ENCODE results near the gene HDAC4.
"Not testable (repeated sequence)": the region's sequence is repeated elsewhere in the genome, so short reads cannot be mapped to it uniquely, and the experiment has no call there.

Gene HDAC4

GRCh38 chr2:239079671-239080294 lies 321.0 kb downstream of the HDAC4 start:
- Histone ChIP-seq H3K9me3 (ENCODE audit: control insufficient read depth, insufficient read depth, low read length) (no peaks in the 10 kb centered on the region), H3K36me3 (ENCODE audit: control insufficient read depth, insufficient read depth, low read length) (peaks cover 18% of the 10 kb centered on the region), H3K9ac (ENCODE audit: low read depth, low read length) (no peak overlapping the region), H3K4me3 (ENCODE audit: low read depth, low read length) (no peak overlapping the region), H3K4me1 (ENCODE audit: control insufficient read depth, insufficient read depth, low read length) (no peaks in the 10 kb centered on the region), H3K27me3 (ENCODE audit: control insufficient read depth, insufficient read depth, low read length) (no peaks in the 10 kb centered on the region)

- Histone ChIP-seq H3K27me3 (ENCODE audit: control insufficient read depth, insufficient read depth, low read length) (no peaks in the 10 kb centered on the region), H3K36me3 (ENCODE audit: control insufficient read depth, insufficient read depth, low read length) (peaks cover 21% of the 10 kb centered on the region), H3K4me1 (ENCODE audit: control insufficient read depth, insufficient read depth, low read length) (no peaks in the 10 kb centered on the region), H3K9me3 (ENCODE audit: control insufficient read depth, insufficient read depth, low read length) (no peaks in the 10 kb centered on the region), H3K9ac (ENCODE audit: low read depth, low read length) (no peak overlapping the region), H3K4me3 (ENCODE audit: low read depth, low read length) (no peak overlapping the region)
Observed at GRCh38 chr2:239078128-239078924, 322.5 kb downstream of the HDAC4 start.

GRCh38 chr2:239077260-239077659 lies 323.6 kb downstream of the HDAC4 start:
- H3K9ac ChIP-seq (ENCODE audit: low read depth, low read length) = no peak overlapping the region
- H3K9me3 ChIP-seq (ENCODE audit: control insufficient read depth, insufficient read depth, low read length) = no peaks in the 10 kb centered on the region
- peaks cover 14% of the 10 kb centered on the region for H3K36me3 ChIP-seq (ENCODE audit: control insufficient read depth, insufficient read depth, low read length)
- H3K4me3 ChIP-seq (ENCODE audit: low read depth, low read length) = no peak overlapping the region
- no peaks in the 10 kb centered on the region for H3K27me3 ChIP-seq (ENCODE audit: control insufficient read depth, insufficient read depth, low read length)
- no peaks in the 10 kb centered on the region for H3K4me1 ChIP-seq (ENCODE audit: control insufficient read depth, insufficient read depth, low read length)

- Histone ChIP-seq H3K9ac (ENCODE audit: low read depth, low read length) (no peak overlapping the region), H3K9me3 (ENCODE audit: control insufficient read depth, insufficient read depth, low read length) (no peaks in the 10 kb centered on the region), H3K4me1 (ENCODE audit: control insufficient read depth, insufficient read depth, low read length) (no peaks in the 10 kb centered on the region), H3K36me3 (ENCODE audit: control insufficient read depth, insufficient read depth, low read length) (peaks cover 17% of the 10 kb centered on the region), H3K27me3 (ENCODE audit: control insufficient read depth, insufficient read depth, low read length) (no peaks in the 10 kb centered on the region), H3K4me3 (ENCODE audit: low read depth, low read length) (no peak overlapping the region)
Observed at GRCh38 chr2:239075918-239076758, 324.7 kb downstream of the HDAC4 start.

- Histone ChIP-seq H3K9me3 (ENCODE audit: control insufficient read depth, insufficient read depth, low read length) (no peaks in the 10 kb centered on the region), H3K9ac (ENCODE audit: low read depth, low read length) (no peak overlapping the region), H3K4me3 (ENCODE audit: low read depth, low read length) (no peak overlapping the region), H3K4me1 (ENCODE audit: control insufficient read depth, insufficient read depth, low read length) (no peaks in the 10 kb centered on the region), H3K36me3 (ENCODE audit: control insufficient read depth, insufficient read depth, low read length) (peaks cover 10% of the 10 kb centered on the region), H3K27me3 (ENCODE audit: control insufficient read depth, insufficient read depth, low read length) (no peaks in the 10 kb centered on the region)
Observed at GRCh38 chr2:239073745-239074530, 326.9 kb downstream of the HDAC4 start.

- Histone ChIP-seq H3K27me3 (ENCODE audit: control insufficient read depth, insufficient read depth, low read length) (no peaks in the 10 kb centered on the region), H3K9me3 (ENCODE audit: control insufficient read depth, insufficient read depth, low read length) (no peaks in the 10 kb centered on the region), H3K9ac (ENCODE audit: low read depth, low read length) (no peak overlapping the region), H3K36me3 (ENCODE audit: control insufficient read depth, insufficient read depth, low read length) (peaks cover 10% of the 10 kb centered on the region), H3K4me3 (ENCODE audit: low read depth, low read length) (no peak overlapping the region), H3K4me1 (ENCODE audit: control insufficient read depth, insufficient read depth, low read length) (no peaks in the 10 kb centered on the region)
Observed at GRCh38 chr2:239073270-239073669, 327.6 kb downstream of the HDAC4 start.

- H3K27me3 ChIP-seq (ENCODE audit: control insufficient read depth, insufficient read depth, low read length) = no peaks in the 10 kb centered on the region
- no peak overlapping the region for H3K9ac ChIP-seq (ENCODE audit: low read depth, low read length)
- no peaks in the 10 kb centered on the region for H3K4me1 ChIP-seq (ENCODE audit: control insufficient read depth, insufficient read depth, low read length)
- H3K9me3 ChIP-seq (ENCODE audit: control insufficient read depth, insufficient read depth, low read length) = no peaks in the 10 kb centered on the region
- H3K36me3 ChIP-seq (ENCODE audit: control insufficient read depth, insufficient read depth, low read length) = peaks cover 10% of the 10 kb centered on the region
- no peak overlapping the region for H3K4me3 ChIP-seq (ENCODE audit: low read depth, low read length)
Observed at GRCh38 chr2:239072786-239073185, 328.0 kb downstream of the HDAC4 start.

- no peak overlapping the region for H3K9ac ChIP-seq (ENCODE audit: low read depth, low read length)
- H3K4me1 ChIP-seq (ENCODE audit: control insufficient read depth, insufficient read depth, low read length) = no peaks in the 10 kb centered on the region
- H3K27me3 ChIP-seq (ENCODE audit: control insufficient read depth, insufficient read depth, low read length) = no peaks in the 10 kb centered on the region
- no peak overlapping the region for H3K4me3 ChIP-seq (ENCODE audit: low read depth, low read length)
- H3K36me3 ChIP-seq (ENCODE audit: control insufficient read depth, insufficient read depth, low read length) = peaks cover 20% of the 10 kb centered on the region
- H3K9me3 ChIP-seq (ENCODE audit: control insufficient read depth, insufficient read depth, low read length) = no peaks in the 10 kb centered on the region
Observed at GRCh38 chr2:239070466-239070865, 330.4 kb downstream of the HDAC4 start.

- H3K4me1 ChIP-seq (ENCODE audit: control insufficient read depth, insufficient read depth, low read length); H3K27me3 ChIP-seq (ENCODE audit: control insufficient read depth, insufficient read depth, low read length); H3K4me3 ChIP-seq (ENCODE audit: low read depth, low read length); H3K9me3 ChIP-seq (ENCODE audit: control insufficient read depth, insufficient read depth, low read length); H3K9ac ChIP-seq (ENCODE audit: low read depth, low read length): not testable (repeated sequence)
- H3K36me3 ChIP-seq (ENCODE audit: control insufficient read depth, insufficient read depth, low read length) = peaks cover 24% of the 10 kb centered on the region
Observed at GRCh38 chr2:239069362-239070333, 331.2 kb downstream of the HDAC4 start.

GRCh38 chr2:239068411-239068810 lies 332.4 kb downstream of the HDAC4 start:
- Histone ChIP-seq H3K4me1 (ENCODE audit: control insufficient read depth, insufficient read depth, low read length) (no peaks in the 10 kb centered on the region), H3K27me3 (ENCODE audit: control insufficient read depth, insufficient read depth, low read length) (no peaks in the 10 kb centered on the region), H3K9me3 (ENCODE audit: control insufficient read depth, insufficient read depth, low read length) (no peaks in the 10 kb centered on the region), H3K36me3 (ENCODE audit: control insufficient read depth, insufficient read depth, low read length) (peaks cover 26% of the 10 kb centered on the region), H3K9ac (ENCODE audit: low read depth, low read length) (no peak overlapping the region), H3K4me3 (ENCODE audit: low read depth, low read length) (no peak overlapping the region)

Measured in iPS-15b (cell line).